GM19452 (cell line): ENCODE data around the gene PDGFA.

Experiments used
- ATAC-seq: cut with Tn5 transposase; IDR thresholded peaks from one replicate; pipeline ENCODE4 v1.9.1; 2021; ENCODE audit not compliant: unreplicated experiment

PDGFA gene

GRCh38 chr7:463362-463781 lies 56.3 kb downstream of the PDGFA start:
- no peak for ATAC-seq

GRCh38 chr7:462173-463103 lies 57.2 kb downstream of the PDGFA start:
- ATAC-seq: no peak

GRCh38 chr7:461453-462172 lies 58.0 kb downstream of the PDGFA start:
- no peak for ATAC-seq

GRCh38 chr7:461117-461452 lies 58.6 kb downstream of the PDGFA start:
- no peak for ATAC-seq

- no peak for ATAC-seq
Measured at GRCh38 chr7:460374-461116, 59.1 kb downstream of the PDGFA start.

- ATAC-seq: no peak
Measured at GRCh38 chr7:459584-460373, 59.9 kb downstream of the PDGFA start.

- ATAC-seq: no peak
Measured at GRCh38 chr7:458511-459245, 61.0 kb downstream of the PDGFA start.

GRCh38 chr7:457814-458510 lies 61.7 kb downstream of the PDGFA start:
- ATAC-seq: no peak

GRCh38 chr7:455110-455928 lies 64.3 kb downstream of the PDGFA start:
- no peak for ATAC-seq

- ATAC-seq: no peak
Measured at GRCh38 chr7:454356-455109, 65.1 kb downstream of the PDGFA start.

- ATAC-seq: no peak
Measured at GRCh38 chr7:453597-454306, 65.9 kb downstream of the PDGFA start.

GRCh38 chr7:452791-453455 lies 66.7 kb downstream of the PDGFA start:
- no peak for ATAC-seq

- no peak for ATAC-seq
Measured at GRCh38 chr7:452226-452751, 67.4 kb downstream of the PDGFA start.

GRCh38 chr7:451255-452225 lies 68.1 kb downstream of the PDGFA start:
- ATAC-seq: no peak

GRCh38 chr7:450741-451140 lies 68.9 kb downstream of the PDGFA start:
- no peak for ATAC-seq
